Nephron (organoid): ENCODE data around the gene FBXO33.
"Not testable (repeated sequence)": the region's sequence is repeated elsewhere in the genome, so short reads cannot be mapped to it uniquely, and the experiment has no call there.

Experiments
- H3K27ac Mint-ChIP-seq, 3 experiments: 2 replicates each; pipeline ENCODE4 v1.8.0; 2020; ENCODE audit warnings: mixed read lengths in 3 of 3, mild to moderate bottlenecking in 2 of 3, moderate library complexity in 1 of 3
- H3K27me3 Mint-ChIP-seq: 2 replicates; pipeline ENCODE4 v1.8.0; 2021; ENCODE audit warnings: low read depth, mild to moderate bottlenecking, moderate library complexity, mixed read lengths
- H3K36me3 Mint-ChIP-seq: 2 replicates; pipeline ENCODE4 v1.8.0; 2020; ENCODE audit warnings: low read depth, mixed read lengths
- H3K4me1 Mint-ChIP-seq: 2 replicates; pipeline ENCODE4 v1.8.0; 2020; ENCODE audit warnings: mixed read lengths
- H3K4me3 Mint-ChIP-seq, 3 experiments: 2 replicates each; pipeline ENCODE4 v1.8.0; 2020; ENCODE audit warnings: mild to moderate bottlenecking in 3 of 3, mixed read lengths in 3 of 3, moderate library complexity in 2 of 3
- H3K9me3 Mint-ChIP-seq: 2 replicates; pipeline ENCODE4 v1.8.0; 2020; ENCODE audit warnings: mixed read lengths
- CTCF ChIP-seq, 3 experiments: fragments of 200-600 bp; sonication (generic); IDR thresholded peaks; one replicate each; pipeline ENCODE4 v1.5.0; 2021; ENCODE audit warnings: antibody characterized with exemption in 3 of 3; ENCODE audit not compliant: unreplicated experiment in 3 of 3

The FBXO33 gene

GRCh38 chr14:39360316-39360715 lies 71.9 kb downstream of the FBXO33 start:
- Mint-ChIP-seq H3K4me3 (no peak overlapping the region), H3K27me3 (no peaks in the 10 kb centered on the region), H3K9me3 (peaks cover 69% of the 10 kb centered on the region), H3K4me1 (no peaks in the 10 kb centered on the region), H3K36me3 (peaks cover 95% of the 10 kb centered on the region), H3K27ac (no peak overlapping the region)
- TF ChIP-seq CTCF (IDR thresholded peaks at IDR 0.05; ENCODE audit: unreplicated experiment in 3 of 3): no peak

- H3K4me3 Mint-ChIP-seq, H3K27me3 Mint-ChIP-seq, H3K27ac Mint-ChIP-seq, H3K4me1 Mint-ChIP-seq: not testable (repeated sequence)
- Mint-ChIP-seq H3K9me3 (peaks cover 63% of the 10 kb centered on the region), H3K36me3 (peaks cover 94% of the 10 kb centered on the region)
Observed at GRCh38 chr14:39359069-39359468, 73.2 kb downstream of the FBXO33 start.

- TF ChIP-seq CTCF (IDR thresholded peaks at IDR 0.05; ENCODE audit: unreplicated experiment in 3 of 3): no peak
- no peaks in the 10 kb centered on the region for H3K27me3 Mint-ChIP-seq
- no peak overlapping the region for H3K4me3 Mint-ChIP-seq
- H3K36me3 Mint-ChIP-seq: peaks cover 72% of the 10 kb centered on the region
- H3K27ac Mint-ChIP-seq: no peak overlapping the region
- peaks cover 22% of the 10 kb centered on the region for H3K9me3 Mint-ChIP-seq
- no peaks in the 10 kb centered on the region for H3K4me1 Mint-ChIP-seq
Observed at GRCh38 chr14:39351708-39352107, 80.5 kb downstream of the FBXO33 start.

GRCh38 chr14:39350866-39351265 lies 81.4 kb downstream of the FBXO33 start:
- no peaks in the 10 kb centered on the region for H3K27me3 Mint-ChIP-seq
- no peak overlapping the region for H3K4me3 Mint-ChIP-seq
- TF ChIP-seq CTCF (IDR thresholded peaks at IDR 0.05; ENCODE audit: unreplicated experiment in 3 of 3): no peak
- peaks cover 15% of the 10 kb centered on the region for H3K9me3 Mint-ChIP-seq
- no peak overlapping the region for H3K27ac Mint-ChIP-seq
- no peaks in the 10 kb centered on the region for H3K4me1 Mint-ChIP-seq
- peaks cover 68% of the 10 kb centered on the region for H3K36me3 Mint-ChIP-seq
